Hematopoietic multipotent progenitor cell (in vitro differentiated cells): ENCODE data around the gene PBX2. TPM values are rescaled to one million over a fixed set of nuclear protein-coding genes. Genes with fewer than 3 reads are reported as not detected.
"Not testable (repeated sequence)": the region's sequence is repeated elsewhere in the genome, so short reads cannot be mapped to it uniquely, and the experiment has no call there.

Experiments
- DNase-seq, 3 donors: peaks; one replicate each; pipeline ENCODE4 v3.0.0-alpha.2; 2011 to 2015; ENCODE audit warnings: low read depth in 2 of 3, low spot score in 2 of 3
- total RNA-seq: library from RNA; depleted of rRNA; stranded (reverse); fragments of >200 nt; gene quantifications from one replicate; pipeline ENCODE4 v1.2.3, GENCODE V29; 2012

The PBX2 gene
- total RNA-seq, result 75.9 TPM

GRCh38 chr6:32190054-32190851, at the start of gene PBX2:
TSS of gene PBX2 (minus strand) at chr6:32190202. CDS start at chr6:32189915, 287 bp downstream.
- DNase-seq, result peak in 2 of 3 donors; percentile 91 to 93

- DNase-seq, result no peak
These were observed 49.5 kb upstream of the PBX2 start for GRCh38 chr6:32239462-32239861.

GRCh38 chr6:32234934-32235333, 44.9 kb upstream of the PBX2 start:
- DNase-seq, result peak in 2 of 3 donors; percentile 32 to 54

GRCh38 chr6:32226434-32226833, 36.4 kb upstream of the PBX2 start:
- no peak for DNase-seq

- no peak for DNase-seq
These were observed 34.7 kb upstream of the PBX2 start for GRCh38 chr6:32224696-32225095.

GRCh38 chr6:32223258-32224235, 33.5 kb upstream of the PBX2 start, which contains the start of gene NOTCH4:
TSS of gene NOTCH4 (minus strand) at chr6:32224067. CDS start at chr6:32223928, 139 bp downstream.
- no peak for DNase-seq

GRCh38 chr6:32222333-32223230, 32.6 kb upstream of the PBX2 start:
- DNase-seq, result no peak

- DNase-seq, result no peak
These were observed 30.0 kb upstream of the PBX2 start for GRCh38 chr6:32220021-32220420.

GRCh38 chr6:32218167-32218566, 28.2 kb upstream of the PBX2 start:
- DNase-seq, result no peak

- no peak for DNase-seq
These were observed 27.0 kb upstream of the PBX2 start for GRCh38 chr6:32216998-32217397.

- no peak for DNase-seq
These were observed 26.3 kb upstream of the PBX2 start for GRCh38 chr6:32216285-32216684.

- no peak for DNase-seq
These were observed 25.6 kb upstream of the PBX2 start for GRCh38 chr6:32215617-32216016.

- peak in 1 of 3 donors; percentile 34 for DNase-seq
These were observed 24.1 kb upstream of the PBX2 start for GRCh38 chr6:32214126-32214525.

GRCh38 chr6:32213649-32214048, 23.6 kb upstream of the PBX2 start:
- no peak for DNase-seq

GRCh38 chr6:32212076-32212760, 22.2 kb upstream of the PBX2 start:
- no peak for DNase-seq

- DNase-seq, result not testable (repeated sequence)
These were observed 21.4 kb upstream of the PBX2 start for GRCh38 chr6:32211432-32211831.

- DNase-seq, result no peak
These were observed 20.2 kb upstream of the PBX2 start for GRCh38 chr6:32210191-32210601.

GRCh38 chr6:32208996-32209395, 19.0 kb upstream of the PBX2 start:
- no peak for DNase-seq

GRCh38 chr6:32204268-32204715, 14.3 kb upstream of the PBX2 start:
- no peak for DNase-seq
